NCI-H187 (cell line): Measurements from ENCODE around the gene CKAP4.

Experiments
- DNase-seq, 2 experiments: peaks; one replicate each; lab custom pipeline; 2025; lab: John Stamatoyannopoulos, UW

CKAP4 gene

GRCh38 chr12:106239951-106240335 lies 7.9 kb downstream of the CKAP4 start:
- DNase-seq = no peak

GRCh38 chr12:106239241-106239950 lies 8.4 kb downstream of the CKAP4 start:
- DNase-seq = no peak

- no peak for DNase-seq
Observed at GRCh38 chr12:106238146-106238545, 9.7 kb downstream of the CKAP4 start.

- no peak for DNase-seq
Observed at GRCh38 chr12:106235770-106236169, 12.1 kb downstream of the CKAP4 start.

GRCh38 chr12:106234449-106234848 lies 13.4 kb downstream of the CKAP4 start:
- DNase-seq = no peak

GRCh38 chr12:106233011-106233410 lies 14.8 kb downstream of the CKAP4 start:
- DNase-seq = no peak

GRCh38 chr12:106229036-106229591 lies 18.7 kb downstream of the CKAP4 start:
- no peak for DNase-seq

GRCh38 chr12:106228320-106228710 lies 19.5 kb downstream of the CKAP4 start:
- no peak for DNase-seq

- no peak for DNase-seq
Observed at GRCh38 chr12:106227641-106228319, 20.0 kb downstream of the CKAP4 start.

- DNase-seq = peak; percentile 31 to 33
Observed at GRCh38 chr12:106226884-106227640, 20.8 kb downstream of the CKAP4 start.

- DNase-seq = no peak
Observed at GRCh38 chr12:106224355-106224706, 23.5 kb downstream of the CKAP4 start.

- peak; percentile 30 to 46 for DNase-seq
Observed at GRCh38 chr12:106223485-106224354, 24.1 kb downstream of the CKAP4 start.

GRCh38 chr12:106220536-106220935 lies 27.3 kb downstream of the CKAP4 start:
- no peak for DNase-seq

GRCh38 chr12:106219043-106219442 lies 28.8 kb downstream of the CKAP4 start:
- DNase-seq = no peak

- no peak for DNase-seq
Observed at GRCh38 chr12:106217706-106218105, 30.1 kb downstream of the CKAP4 start.

- DNase-seq = no peak
Observed at GRCh38 chr12:106214571-106214970, 33.2 kb downstream of the CKAP4 start.

GRCh38 chr12:106213662-106214061 lies 34.2 kb downstream of the CKAP4 start:
- no peak for DNase-seq

GRCh38 chr12:106211973-106212372 lies 35.8 kb downstream of the CKAP4 start:
- DNase-seq = peak in 1 of 2 experiments; percentile 45

- DNase-seq = peak in 1 of 2 experiments; percentile 25
Observed at GRCh38 chr12:106205208-106206069, 42.4 kb downstream of the CKAP4 start.

GRCh38 chr12:106204312-106204711 lies 43.5 kb downstream of the CKAP4 start:
- DNase-seq = no peak
